ENCODE results near the gene STARD9. TPM values are rescaled to one million over a fixed set of nuclear protein-coding genes. Genes with fewer than 3 reads are reported as not detected.

STARD9 gene
- total RNA-seq, 1 experiment from 2014 or later: 0.92 TPM

- no peak overlapping the region for H3K27ac Mint-ChIP-seq (ENCODE audit: unreplicated experiment)
- no peaks in the 10 kb centered on the region for H3K36me3 Mint-ChIP-seq (ENCODE audit: insufficient read depth, unreplicated experiment)
- no peak overlapping the region for H3K4me3 Mint-ChIP-seq (ENCODE audit: low read depth, unreplicated experiment)
- peaks cover 9% of the 10 kb centered on the region for H3K4me1 Mint-ChIP-seq (ENCODE audit: low read depth, unreplicated experiment)
- DNase-seq: no peak
- peaks cover 41% of the 10 kb centered on the region for H3K27me3 Mint-ChIP-seq (ENCODE audit: unreplicated experiment)
- CTCF ChIA-PET: interaction anchor here (0.5 kb wide), 1 partner anchor 102 kb away, joined by 3 read pairs; no protein-coding TSS in a partner anchor
- intact Hi-C loops (cut with micrococcal nuclease; ENCODE audit: unreplicated experiment): no loop called here
- TF ChIP-seq CTCF (IDR thresholded peaks at IDR 0.05; ENCODE audit: unreplicated experiment): no peak
- no TSS peak for BruUV-seq (replicated peaks)
- H3K9me3 Mint-ChIP-seq (ENCODE audit: low read depth, unreplicated experiment): no peaks in the 10 kb centered on the region
Measured at GRCh38 chr15:42584031-42584765, 8.8 kb downstream of the STARD9 start.

- no TSS peak for BruUV-seq (replicated peaks)
- no peak overlapping the region for H3K4me3 Mint-ChIP-seq (ENCODE audit: low read depth, unreplicated experiment)
- DNase-seq: no peak
- intact Hi-C loops (cut with micrococcal nuclease; ENCODE audit: unreplicated experiment): no loop called here
- H3K36me3 Mint-ChIP-seq (ENCODE audit: insufficient read depth, unreplicated experiment): no peaks in the 10 kb centered on the region
- H3K4me1 Mint-ChIP-seq (ENCODE audit: low read depth, unreplicated experiment): no peaks in the 10 kb centered on the region
- no peak for TF ChIP-seq CTCF (IDR thresholded peaks at IDR 0.05; ENCODE audit: unreplicated experiment)
- CTCF ChIA-PET: interaction anchor here (0.7 kb wide), 1 partner anchor 168 kb away, joined by 4 read pairs; no protein-coding TSS in a partner anchor
- H3K27me3 Mint-ChIP-seq (ENCODE audit: unreplicated experiment): no peaks in the 10 kb centered on the region
- no peak overlapping the region for H3K27ac Mint-ChIP-seq (ENCODE audit: unreplicated experiment)
- H3K9me3 Mint-ChIP-seq (ENCODE audit: low read depth, unreplicated experiment): no peaks in the 10 kb centered on the region
Measured at GRCh38 chr15:42590619-42591237, 15.3 kb downstream of the STARD9 start.

- no TSS peak for BruUV-seq (replicated peaks)
- Mint-ChIP-seq H3K4me3 (ENCODE audit: low read depth, unreplicated experiment) (no peak overlapping the region), H3K4me1 (ENCODE audit: low read depth, unreplicated experiment) (no peaks in the 10 kb centered on the region), H3K27me3 (ENCODE audit: unreplicated experiment) (no peaks in the 10 kb centered on the region), H3K9me3 (ENCODE audit: low read depth, unreplicated experiment) (no peaks in the 10 kb centered on the region), H3K27ac (ENCODE audit: unreplicated experiment) (no peak overlapping the region), H3K36me3 (ENCODE audit: insufficient read depth, unreplicated experiment) (no peaks in the 10 kb centered on the region)
- TF ChIP-seq CTCF (IDR thresholded peaks at IDR 0.05; ENCODE audit: unreplicated experiment): no peak
- DNase-seq: no peak
- intact Hi-C loops (cut with micrococcal nuclease; ENCODE audit: unreplicated experiment): no loop called here
- CTCF ChIA-PET: interaction anchor here (0.7 kb wide), 1 partner anchor 169 kb away, joined by 4 read pairs; no protein-coding TSS in a partner anchor
Measured at GRCh38 chr15:42591238-42591934, 16.0 kb downstream of the STARD9 start.

GRCh38 chr15:42592716-42593115 is 17.3 kb downstream of the STARD9 start:
- CTCF ChIA-PET: no interaction called here

More at GRCh38 chr15:42592716-42593115, 17.3 kb downstream of the STARD9 start:
- intact Hi-C loops (cut with micrococcal nuclease; ENCODE audit: unreplicated experiment): no loop called here
- Mint-ChIP-seq H3K4me3 (ENCODE audit: low read depth, unreplicated experiment) (no peak overlapping the region), H3K9me3 (ENCODE audit: low read depth, unreplicated experiment) (no peaks in the 10 kb centered on the region), H3K4me1 (ENCODE audit: low read depth, unreplicated experiment) (no peaks in the 10 kb centered on the region), H3K36me3 (ENCODE audit: insufficient read depth, unreplicated experiment) (no peaks in the 10 kb centered on the region), H3K27ac (ENCODE audit: unreplicated experiment) (no peak overlapping the region), H3K27me3 (ENCODE audit: unreplicated experiment) (no peaks in the 10 kb centered on the region)
- TF ChIP-seq CTCF (IDR thresholded peaks at IDR 0.05; ENCODE audit: unreplicated experiment): no peak
- DNase-seq: no peak
- no TSS peak for BruUV-seq (replicated peaks)

Measured in Calu3 (cell line).